SU-DHL-6 (cell line): ENCODE results near the gene AMZ1.
A peak's percentile ranks its signal among the peaks of the same experiment; 100 is the strongest.

Experiments
- H2AFZ ChIP-seq: fragments of 200-600 bp; sonication (generic); 2 replicates; pipeline ENCODE4 v1.6.1; 2014; ENCODE audit warnings: low read depth, mild to moderate bottlenecking, moderate library complexity, mixed read lengths, antibody characterized with exemption, low read length; ENCODE audit not compliant: severe bottlenecking
- H3F3A ChIP-seq: fragments of 200-600 bp; shearing (Covaris generic); 2 replicates; pipeline ENCODE4 v1.6.0; 2016; ENCODE audit warnings: antibody characterized with exemption, mild to moderate bottlenecking; ENCODE audit not compliant: insufficient read depth
- H3K27ac ChIP-seq: fragments of 200-600 bp; sonication (generic); 2 replicates; pipeline ENCODE4 v1.5.1; 2016; ENCODE audit warnings: low read depth, mild to moderate bottlenecking, low read length, moderate library complexity, mixed read lengths
- H3K27me3 ChIP-seq: fragments of 200-600 bp; sonication (generic), shearing (Covaris generic); 2 replicates; pipeline ENCODE4 v1.6.0; 2014; ENCODE audit warnings: mild to moderate bottlenecking, low read length
- H3K36me3 ChIP-seq: fragments of 200-600 bp; sonication (generic); 2 replicates; pipeline ENCODE4 v1.6.1; 2014; ENCODE audit warnings: mild to moderate bottlenecking, low read length, mixed read lengths
- H3K4me2 ChIP-seq: fragments of 300-600, 200-600 bp; shearing (Covaris generic), sonication (generic); 2 replicates; pipeline ENCODE4 v1.6.0; 2014; ENCODE audit warnings: low read length, low read depth, mild to moderate bottlenecking; ENCODE audit not compliant: poor library complexity, severe bottlenecking
- H3K4me3 ChIP-seq: fragments of 200-600 bp; sonication (generic); 2 replicates; pipeline ENCODE4 v1.5.1; 2014; ENCODE audit warnings: antibody characterized with exemption, low read length, mild to moderate bottlenecking, mixed read lengths; ENCODE audit not compliant: insufficient read depth, poor library complexity, severe bottlenecking
- H3K79me2 ChIP-seq: fragments of 200-600 bp; sonication (generic); 2 replicates; pipeline ENCODE4 v1.6.1; 2014; ENCODE audit warnings: mild to moderate bottlenecking, low read length, moderate library complexity; ENCODE audit not compliant: insufficient read depth
- H3K9ac ChIP-seq: fragments of 200-600 bp; sonication (generic); 2 replicates; pipeline ENCODE4 v1.7.0; 2014; ENCODE audit warnings: mild to moderate bottlenecking, low read length
- H3K9me2 ChIP-seq: fragments of 200-600 bp; sonication (generic); replicated peaks from 2 replicates; pipeline ENCODE4 v1.6.1; 2014; ENCODE audit warnings: low read length; ENCODE audit not compliant: insufficient read depth
- H3K9me3 ChIP-seq: fragments of 200-600 bp; sonication (generic); 2 replicates; pipeline ENCODE4 v1.6.1; 2014; ENCODE audit warnings: low read length, mixed read lengths; ENCODE audit not compliant: insufficient read depth
- H4K20me1 ChIP-seq: fragments of 200-600 bp; sonication (generic); 2 replicates; pipeline ENCODE4 v1.6.1; 2014; ENCODE audit warnings: low read depth, mild to moderate bottlenecking, antibody characterized with exemption, low read length, moderate library complexity, mixed read lengths
- CTCF ChIP-seq: fragments of 200-600 bp; sonication (generic); IDR thresholded peaks from one replicate; pipeline ENCODE4 v1.5.1; 2017; ENCODE audit warnings: antibody characterized with exemption, mild to moderate bottlenecking, low read length, moderate library complexity; ENCODE audit not compliant: insufficient read depth, poor library complexity, severe bottlenecking
- EZH2phosphoT487 ChIP-seq: fragments of 200-600 bp; sonication (generic), shearing (Covaris generic); conservative IDR thresholded peaks from 2 replicates; pipeline ENCODE4 v1.6.1; 2018; ENCODE audit warnings: mild to moderate bottlenecking, antibody characterized with exemption, low read length, moderate library complexity, mixed read lengths

Gene AMZ1

GRCh38 chr7:2641406-2642393 lies 46.3 kb upstream of the AMZ1 start:
- H3K27me3 ChIP-seq, result no peaks in the 10 kb centered on the region
- no peaks in the 10 kb centered on the region for H3K9me3 ChIP-seq
- no peaks in the 10 kb centered on the region for H3F3A ChIP-seq
- no peak overlapping the region for H3K27ac ChIP-seq
- no peak overlapping the region for H3K4me3 ChIP-seq
- no peaks in the 10 kb centered on the region for H3K36me3 ChIP-seq
- no peaks in the 10 kb centered on the region for H4K20me1 ChIP-seq
- no peaks in the 10 kb centered on the region for H3K9me2 ChIP-seq
- no peak overlapping the region for H2AFZ ChIP-seq
- TF ChIP-seq CTCF, result no peak
- no peak for TF ChIP-seq EZH2phosphoT487
- H3K79me2 ChIP-seq, result no peaks in the 10 kb centered on the region
- no peak overlapping the region for H3K9ac ChIP-seq
- no peak overlapping the region for H3K4me2 ChIP-seq

- Histone ChIP-seq H3K27me3 (no peaks in the 10 kb centered on the region), H3K27ac (no peak overlapping the region), H3K4me2 (no peak overlapping the region), H3K79me2 (no peaks in the 10 kb centered on the region), H3K9ac (no peak overlapping the region), H4K20me1 (no peaks in the 10 kb centered on the region), H3K36me3 (no peaks in the 10 kb centered on the region), H2AFZ (no peak overlapping the region), H3K9me3 (no peaks in the 10 kb centered on the region), H3K4me3 (no peak overlapping the region), H3F3A (no peaks in the 10 kb centered on the region), H3K9me2 (no peaks in the 10 kb centered on the region)
- no peak for TF ChIP-seq EZH2phosphoT487
- TF ChIP-seq CTCF, result peak; percentile 60
These were observed 44.4 kb upstream of the AMZ1 start for GRCh38 chr7:2643386-2644219.

GRCh38 chr7:2644220-2644561 lies 43.8 kb upstream of the AMZ1 start:
- no peak overlapping the region for H3K27ac ChIP-seq
- H3K36me3 ChIP-seq, result no peaks in the 10 kb centered on the region
- no peak overlapping the region for H3K4me3 ChIP-seq
- no peaks in the 10 kb centered on the region for H3K9me3 ChIP-seq
- no peak overlapping the region for H2AFZ ChIP-seq
- H4K20me1 ChIP-seq, result no peaks in the 10 kb centered on the region
- no peak overlapping the region for H3K9ac ChIP-seq
- no peak overlapping the region for H3K4me2 ChIP-seq
- H3K79me2 ChIP-seq, result no peaks in the 10 kb centered on the region
- no peaks in the 10 kb centered on the region for H3K9me2 ChIP-seq
- H3K27me3 ChIP-seq, result no peaks in the 10 kb centered on the region
- H3F3A ChIP-seq, result no peaks in the 10 kb centered on the region
- no peak for TF ChIP-seq EZH2phosphoT487
